BLaER1 treated with 17β-estradiol and CSF1 and Interleukin-3, amounts not matched to agents 10 nM and 100 nM (cell line): ENCODE results near the gene MSL3B.
"Not testable (repeated sequence)": the region's sequence is repeated elsewhere in the genome, so short reads cannot be mapped to it uniquely, and the experiment has no call there.

ENCODE experiments used
- H3K27ac ChIP-seq, 11 experiments: shearing (Covaris generic); formaldehyde crosslinking; 2 replicates each; pipeline ENCODE4 v1.8.1; 2022
- H3K27me3 ChIP-seq, 11 experiments: shearing (Covaris generic); formaldehyde crosslinking; 2 replicates each; pipeline ENCODE4 v1.8.1; 2022
- H3K36me3 ChIP-seq, 11 experiments: shearing (Covaris generic); formaldehyde crosslinking; 2 replicates each; pipeline ENCODE4 v1.8.1; 2022
- H3K4me1 ChIP-seq, 10 experiments: shearing (Covaris generic); formaldehyde crosslinking; 2 replicates each; pipeline ENCODE4 v1.8.1; 2022
- H3K4me2 ChIP-seq, 11 experiments: shearing (Covaris generic); formaldehyde crosslinking; 2 replicates each; pipeline ENCODE4 v1.8.1; 2022
- H3K4me3 ChIP-seq, 10 experiments: shearing (Covaris generic); formaldehyde crosslinking; 2 replicates each; pipeline ENCODE4 v1.8.1; 2022
- H3K9ac ChIP-seq, 11 experiments: shearing (Covaris generic); formaldehyde crosslinking; 2 replicates each; pipeline ENCODE4 v1.8.1; 2022
- H3K9me3 ChIP-seq, 11 experiments: shearing (Covaris generic); formaldehyde crosslinking; replicated peaks in 1 of 11; 2 replicates each; pipeline ENCODE4 v1.8.1; 2022
- H4K20me1 ChIP-seq, 11 experiments: shearing (Covaris generic); formaldehyde crosslinking; 2 replicates each; pipeline ENCODE4 v1.8.1; 2022
- Cebpa-rat ChIP-seq, 11 experiments: shearing (Covaris generic); IDR thresholded peaks; 2 replicates each; pipeline ENCODE4 v1.8.1; 2022

Gene MSL3B

GRCh38 chr2:233867993-233868532 is at the start of gene MSL3B:
MSL3B (minus strand) TSS chr2:233868386.
- peaks cover 11 to 28% (median 18%) of the 10 kb centered on the region in 11 experiments; a peak in 21 of 22 replicates for H3K9me3 ChIP-seq
- H4K20me1 ChIP-seq = no peaks in the 10 kb centered on the region
- no peak within 1 kb of the TSS for H3K9ac ChIP-seq
- H3K27me3 ChIP-seq = no peaks in the 10 kb centered on the region; a peak in 1 of 22 replicates
- H3K4me3 ChIP-seq = no peak within 1 kb of the TSS
- no peak within 1 kb of the TSS for H3K4me2 ChIP-seq
- no peaks in the 10 kb centered on the region for H3K36me3 ChIP-seq
- no peak for TF ChIP-seq Cebpa-rat (IDR thresholded peaks at IDR 0.05)
- no peaks in the 10 kb centered on the region for H3K4me1 ChIP-seq
- no peak within 1 kb of the TSS for H3K27ac ChIP-seq

- Histone ChIP-seq H3K27ac (no peak within 1 kb of the TSS), H3K9me3 (no peaks in the 10 kb centered on the region), H3K36me3 (no peaks in the 10 kb centered on the region), H3K27me3 (no peaks in the 10 kb centered on the region), H3K4me2 (no peak within 1 kb of the TSS), H3K4me3 (no peak within 1 kb of the TSS), H3K4me1 (peaks cover 11 to 16% (median 15%) of the 10 kb centered on the region in 10 experiments), H4K20me1 (0 out of 22 replicates have a peak, but pooled peaks cover 0 to 5% (median 0%) of the 10 kb centered on the region in 11 experiments), H3K9ac (no peak within 1 kb of the TSS)
- TF ChIP-seq Cebpa-rat (IDR thresholded peaks at IDR 0.05) = no peak
Observed at GRCh38 chr2:233917116-233917515, 48.9 kb upstream of the MSL3B start, which contains the start of gene TRPM8. TRPM8 (plus strand) TSS chr2:233917373; CDS start chr2:233926538, 9,165 bp downstream.

GRCh38 chr2:233915128-233915527 is 46.9 kb upstream of the MSL3B start:
- H3K27ac ChIP-seq = no peak overlapping the region
- no peaks in the 10 kb centered on the region for H3K9me3 ChIP-seq
- no peak overlapping the region for H3K4me3 ChIP-seq
- peaks cover 4 to 6% (median 5%) of the 10 kb centered on the region in 10 experiments for H3K4me1 ChIP-seq
- 0 out of 22 replicates have a peak, but pooled peaks cover 0 to 5% (median 0%) of the 10 kb centered on the region in 11 experiments for H4K20me1 ChIP-seq
- H3K27me3 ChIP-seq = no peaks in the 10 kb centered on the region
- TF ChIP-seq Cebpa-rat (IDR thresholded peaks at IDR 0.05) = no peak
- no peaks in the 10 kb centered on the region for H3K36me3 ChIP-seq
- no peak overlapping the region for H3K4me2 ChIP-seq
- no peak overlapping the region for H3K9ac ChIP-seq

- no peak for TF ChIP-seq Cebpa-rat (IDR thresholded peaks at IDR 0.05)
- H3K4me3 ChIP-seq = no peak overlapping the region
- no peaks in the 10 kb centered on the region for H3K27me3 ChIP-seq
- no peak overlapping the region for H3K4me2 ChIP-seq
- H3K9ac ChIP-seq = no peak overlapping the region
- H3K9me3 ChIP-seq = no peaks in the 10 kb centered on the region
- H3K27ac ChIP-seq = no peak overlapping the region
- H3K4me1 ChIP-seq = no peaks in the 10 kb centered on the region
- H4K20me1 ChIP-seq = 0 out of 22 replicates have a peak, but pooled peaks cover 0 to 5% (median 0%) of the 10 kb centered on the region in 11 experiments
- H3K36me3 ChIP-seq = no peaks in the 10 kb centered on the region
Observed at GRCh38 chr2:233912691-233913423, 44.7 kb upstream of the MSL3B start.

GRCh38 chr2:233907627-233908026 is 39.4 kb upstream of the MSL3B start:
- Histone ChIP-seq H3K27me3 (no peaks in the 10 kb centered on the region), H3K36me3 (no peaks in the 10 kb centered on the region), H3K27ac (no peak overlapping the region), H3K9ac (no peak overlapping the region), H3K4me1 (no peaks in the 10 kb centered on the region), H3K4me3 (no peak overlapping the region), H3K4me2 (no peak overlapping the region), H4K20me1 (no peaks in the 10 kb centered on the region), H3K9me3 (no peaks in the 10 kb centered on the region)
- no peak for TF ChIP-seq Cebpa-rat (IDR thresholded peaks at IDR 0.05)

- no peaks in the 10 kb centered on the region for H3K36me3 ChIP-seq
- H3K27me3 ChIP-seq = no peaks in the 10 kb centered on the region
- no peaks in the 10 kb centered on the region for H3K9me3 ChIP-seq
- H3K4me2 ChIP-seq = no peak overlapping the region
- H3K9ac ChIP-seq = no peak overlapping the region
- H4K20me1 ChIP-seq = no peaks in the 10 kb centered on the region
- no peaks in the 10 kb centered on the region for H3K4me1 ChIP-seq
- TF ChIP-seq Cebpa-rat (IDR thresholded peaks at IDR 0.05) = no peak
- no peak overlapping the region for H3K4me3 ChIP-seq
- no peak overlapping the region for H3K27ac ChIP-seq
Observed at GRCh38 chr2:233905945-233906344, 37.8 kb upstream of the MSL3B start.

GRCh38 chr2:233901884-233902283 is 33.7 kb upstream of the MSL3B start:
- Histone ChIP-seq H3K9ac (no peak overlapping the region), H3K4me2 (no peak overlapping the region), H3K27ac (no peak overlapping the region), H4K20me1 (no peaks in the 10 kb centered on the region), H3K27me3 (no peaks in the 10 kb centered on the region), H3K9me3 (no peaks in the 10 kb centered on the region), H3K4me3 (no peak overlapping the region), H3K4me1 (no peaks in the 10 kb centered on the region), H3K36me3 (no peaks in the 10 kb centered on the region)
- TF ChIP-seq Cebpa-rat (IDR thresholded peaks at IDR 0.05) = no peak

GRCh38 chr2:233901367-233901766 is 33.2 kb upstream of the MSL3B start:
- Histone ChIP-seq H3K27ac (no peak overlapping the region), H3K27me3 (no peaks in the 10 kb centered on the region), H3K36me3 (no peaks in the 10 kb centered on the region), H3K9ac (no peak overlapping the region), H3K4me3 (no peak overlapping the region), H3K4me2 (no peak overlapping the region), H3K4me1 (no peaks in the 10 kb centered on the region), H3K9me3 (no peaks in the 10 kb centered on the region), H4K20me1 (no peaks in the 10 kb centered on the region)
- TF ChIP-seq Cebpa-rat (IDR thresholded peaks at IDR 0.05) = no peak

- H3K4me2 ChIP-seq, H3K9me3 ChIP-seq, H3K27me3 ChIP-seq, H3K4me3 ChIP-seq, H4K20me1 ChIP-seq, H3K9ac ChIP-seq, H3K4me1 ChIP-seq, H3K27ac ChIP-seq, H3K36me3 ChIP-seq: not testable (repeated sequence)
Observed at GRCh38 chr2:233896253-233896652, 28.1 kb upstream of the MSL3B start.

GRCh38 chr2:233892793-233893192 is 24.6 kb upstream of the MSL3B start:
- no peak for TF ChIP-seq Cebpa-rat (IDR thresholded peaks at IDR 0.05)
- H3K4me1 ChIP-seq = peaks cover 9 to 14% (median 11%) of the 10 kb centered on the region in 10 experiments
- no peaks in the 10 kb centered on the region for H3K9me3 ChIP-seq
- no peaks in the 10 kb centered on the region for H4K20me1 ChIP-seq
- H3K36me3 ChIP-seq = no peaks in the 10 kb centered on the region
- no peak overlapping the region for H3K27ac ChIP-seq
- no peak overlapping the region for H3K9ac ChIP-seq
- H3K4me3 ChIP-seq = no peak overlapping the region
- no peaks in the 10 kb centered on the region for H3K27me3 ChIP-seq
- no peak overlapping the region for H3K4me2 ChIP-seq
